Epithelial cell of esophagus (primary cell): Measurements from ENCODE around the gene EQTN.
A peak's percentile ranks its signal among the peaks of the same experiment; 100 is the strongest.

Experiments
- DNase-seq: peaks from one replicate; pipeline ENCODE4 v3.0.0; 2010; ENCODE audit warnings: low read depth
- H3K4me3 ChIP-seq: 2 replicates; pipeline ENCODE4 v1.5.1; 2011; ENCODE audit warnings: mild to moderate bottlenecking, low read length, control low read depth
- TF ChIP-seq, protein P1 (sequence below): IDR thresholded peaks from 2 replicates; pipeline ENCODE4 v1.5.1; 2011; ENCODE audit warnings: low read depth, mild to moderate bottlenecking, low read length, control low read depth, inconsistent platforms; ENCODE audit not compliant: insufficient read depth; ENCODE audit errors: missing control alignments

EQTN gene

DNA sequence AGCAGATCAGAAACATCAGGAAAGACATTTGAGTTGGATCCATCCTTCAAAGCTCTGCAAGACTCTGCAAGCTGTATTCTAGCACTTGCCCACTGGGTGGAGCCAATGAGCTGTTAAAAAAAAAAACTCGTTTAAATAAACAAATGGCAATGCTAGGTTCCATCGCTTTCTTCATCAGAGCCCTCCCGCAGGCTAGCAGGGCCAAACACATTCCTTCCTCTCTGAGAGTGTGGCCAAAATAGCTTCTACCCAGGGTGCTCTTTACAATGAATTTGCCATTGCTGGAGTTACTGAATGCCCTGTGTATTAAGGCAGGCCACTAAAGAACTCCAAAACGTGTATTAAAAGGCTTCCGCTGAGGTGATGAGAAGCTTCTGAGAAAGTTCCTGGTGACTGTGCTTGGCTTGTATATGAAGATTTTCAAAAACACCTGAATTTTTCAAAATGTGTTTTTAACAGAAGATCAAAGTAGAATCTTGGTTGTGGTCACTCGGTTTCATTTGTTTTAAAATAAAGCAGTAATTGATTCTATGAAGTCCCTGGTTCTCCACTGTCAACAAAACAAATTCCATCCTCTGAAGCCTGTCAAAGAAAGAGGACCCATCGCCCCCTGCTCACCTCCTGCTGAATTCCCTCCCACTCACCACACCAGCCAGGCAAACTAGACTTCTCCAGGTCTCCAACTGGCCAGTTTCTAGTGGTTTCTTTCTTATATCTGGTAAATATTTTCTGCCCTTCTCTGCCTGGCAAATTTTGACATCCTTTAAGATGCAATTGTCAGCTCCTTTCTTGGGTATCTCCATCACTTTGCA lies 36.5 kb upstream of the EQTN start:
- peak; percentile 78 for DNase-seq
- no peak overlapping the region for H3K4me3 ChIP-seq
- TF ChIP-seq, protein P1, sequence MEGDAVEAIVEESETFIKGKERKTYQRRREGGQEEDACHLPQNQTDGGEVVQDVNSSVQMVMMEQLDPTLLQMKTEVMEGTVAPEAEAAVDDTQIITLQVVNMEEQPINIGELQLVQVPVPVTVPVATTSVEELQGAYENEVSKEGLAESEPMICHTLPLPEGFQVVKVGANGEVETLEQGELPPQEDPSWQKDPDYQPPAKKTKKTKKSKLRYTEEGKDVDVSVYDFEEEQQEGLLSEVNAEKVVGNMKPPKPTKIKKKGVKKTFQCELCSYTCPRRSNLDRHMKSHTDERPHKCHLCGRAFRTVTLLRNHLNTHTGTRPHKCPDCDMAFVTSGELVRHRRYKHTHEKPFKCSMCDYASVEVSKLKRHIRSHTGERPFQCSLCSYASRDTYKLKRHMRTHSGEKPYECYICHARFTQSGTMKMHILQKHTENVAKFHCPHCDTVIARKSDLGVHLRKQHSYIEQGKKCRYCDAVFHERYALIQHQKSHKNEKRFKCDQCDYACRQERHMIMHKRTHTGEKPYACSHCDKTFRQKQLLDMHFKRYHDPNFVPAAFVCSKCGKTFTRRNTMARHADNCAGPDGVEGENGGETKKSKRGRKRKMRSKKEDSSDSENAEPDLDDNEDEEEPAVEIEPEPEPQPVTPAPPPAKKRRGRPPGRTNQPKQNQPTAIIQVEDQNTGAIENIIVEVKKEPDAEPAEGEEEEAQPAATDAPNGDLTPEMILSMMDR, result peak; percentile 85

DNA sequence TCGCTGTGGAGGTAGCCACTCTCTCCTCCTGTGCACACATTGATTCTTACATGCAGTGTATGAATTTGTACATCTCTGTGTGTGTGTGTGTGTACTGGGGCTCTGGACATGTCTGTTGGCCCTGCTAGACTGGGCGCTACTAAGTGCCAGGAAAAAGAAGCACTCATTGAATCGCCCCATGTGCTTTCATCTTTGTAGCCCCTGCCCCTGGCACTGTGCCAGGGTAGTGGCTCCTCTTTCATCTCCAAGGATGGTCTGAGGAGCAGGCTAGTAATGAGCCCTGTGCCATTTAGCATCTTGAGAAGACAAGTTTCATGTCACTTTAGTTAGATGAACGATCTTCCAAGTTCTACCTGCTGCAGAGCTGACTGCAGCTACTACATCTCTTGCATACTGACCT lies 34.4 kb upstream of the EQTN start:
- no peak overlapping the region for H3K4me3 ChIP-seq
- TF ChIP-seq, protein P1, result no peak
- no peak for DNase-seq

DNA sequence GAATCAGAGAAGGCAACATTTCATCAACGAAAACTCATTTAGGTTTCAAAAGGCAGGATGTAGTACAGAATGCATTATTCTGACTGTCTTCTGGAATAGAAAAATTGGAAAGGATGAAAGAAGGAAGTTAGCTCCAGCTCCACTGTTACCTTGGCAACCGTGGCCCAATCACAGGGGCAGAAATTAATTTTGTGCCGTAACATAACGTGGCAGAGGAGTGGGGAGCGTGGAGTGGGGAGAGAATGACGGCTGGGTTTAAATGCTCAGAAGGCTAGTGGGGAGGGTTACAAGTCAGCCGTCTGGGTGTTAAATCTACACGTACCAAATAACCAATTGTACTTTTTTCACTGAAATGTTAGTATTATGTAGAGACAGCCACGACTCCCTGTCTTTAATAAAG lies 32.3 kb upstream of the EQTN start:
- no peak overlapping the region for H3K4me3 ChIP-seq
- TF ChIP-seq, protein P1, result no peak
- no peak for DNase-seq

DNA sequence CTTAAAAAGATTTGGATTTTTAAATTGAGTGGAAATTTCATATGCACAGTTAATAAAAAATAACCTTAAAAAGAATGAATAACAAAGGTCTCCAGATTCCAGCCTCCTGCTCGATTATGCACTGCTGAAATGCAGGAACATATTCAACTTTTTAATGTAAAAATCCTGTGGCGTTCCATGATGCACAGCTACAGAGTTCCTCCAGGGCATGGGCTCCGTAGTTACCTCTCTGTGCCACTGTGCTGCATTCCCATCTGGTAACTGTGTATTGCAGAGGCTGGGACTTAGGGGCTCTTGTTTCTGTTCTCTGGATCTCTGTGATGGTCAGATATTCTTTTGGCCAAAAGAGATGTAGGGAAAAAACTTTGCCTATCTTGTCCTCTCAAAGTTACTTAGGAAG lies 31.5 kb upstream of the EQTN start:
- TF ChIP-seq, protein P1, result no peak
- H3K4me3 ChIP-seq, result no peak overlapping the region
- DNase-seq, result no peak

DNA sequence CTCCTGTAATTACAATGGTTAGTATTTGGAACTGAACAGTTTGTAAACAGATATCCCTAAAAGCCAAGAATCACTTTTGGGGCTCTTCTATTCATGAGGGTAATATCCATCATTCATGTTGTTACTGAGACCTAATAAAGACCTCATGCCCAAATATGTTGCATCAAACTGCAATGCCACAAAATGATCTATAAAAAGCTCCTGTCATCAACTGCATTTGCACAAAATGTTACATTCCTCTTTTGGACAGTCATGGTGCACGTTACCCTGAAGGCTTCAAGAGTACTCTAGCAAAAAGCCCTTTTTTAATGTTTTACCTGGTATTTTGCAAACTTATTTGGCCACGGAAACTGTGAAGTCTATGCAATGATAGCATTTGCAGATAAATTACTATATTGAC lies 14.2 kb upstream of the EQTN start:
- DNase-seq, result no peak
- no peak overlapping the region for H3K4me3 ChIP-seq
- TF ChIP-seq, protein P1, result no peak

DNA sequence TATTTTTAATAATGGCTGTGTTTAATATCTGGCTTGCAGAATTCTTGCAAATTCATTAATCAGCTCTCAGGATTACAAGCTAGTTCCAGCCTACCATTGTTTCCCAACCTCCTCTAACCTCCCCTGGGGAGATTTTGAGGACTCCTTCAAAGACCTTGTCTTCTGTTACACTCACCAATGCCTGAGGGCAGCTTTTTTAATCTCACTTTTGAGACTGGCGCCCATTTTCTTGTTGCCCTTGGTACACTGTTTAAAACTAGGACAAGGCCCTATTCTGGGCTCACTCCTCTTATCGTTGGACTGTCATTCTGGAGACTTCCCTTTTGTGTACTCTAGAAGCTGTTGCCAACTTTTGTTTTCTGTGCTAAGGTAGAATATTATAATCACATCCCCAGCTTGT lies 13.6 kb upstream of the EQTN start:
- TF ChIP-seq, protein P1, result no peak
- no peak for DNase-seq
- H3K4me3 ChIP-seq, result no peak overlapping the region

DNA sequence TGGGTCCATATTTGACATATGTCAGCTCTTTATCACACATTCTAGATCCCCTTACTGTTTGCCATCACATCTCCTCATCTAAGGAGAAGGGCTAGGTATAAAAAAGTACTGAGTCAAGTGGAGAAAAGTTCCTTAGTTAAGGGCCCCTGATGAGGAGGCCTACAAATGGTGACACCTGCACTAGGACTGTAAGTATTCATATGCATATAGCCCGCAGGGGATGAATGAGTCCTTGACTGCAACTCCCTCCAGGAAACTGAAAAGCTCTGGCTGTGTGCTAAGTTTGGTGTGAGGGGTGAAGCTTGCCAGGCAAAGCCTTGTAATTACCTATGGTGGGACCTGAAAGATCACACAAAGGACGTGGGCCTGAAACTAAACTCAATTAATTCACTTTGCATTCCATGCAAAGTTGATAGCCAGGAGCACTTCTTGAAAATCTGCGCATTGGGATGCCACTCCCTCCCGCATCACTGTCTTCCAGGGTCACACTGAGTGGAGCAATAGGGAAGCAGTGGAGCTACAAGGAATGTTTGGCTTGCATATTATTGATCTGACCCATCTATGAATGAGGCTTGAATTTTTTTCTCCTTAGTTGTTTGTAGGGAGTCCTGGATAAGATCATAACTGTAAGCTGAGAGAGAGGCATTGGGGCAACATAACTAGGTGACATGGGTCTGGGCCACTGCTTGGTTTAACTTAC lies 11.9 kb upstream of the EQTN start:
- no peak for DNase-seq
- TF ChIP-seq, protein P1, result no peak
- no peak overlapping the region for H3K4me3 ChIP-seq
